Pulmonary artery endothelial cell (primary cell): ENCODE measurements around the gene ERI3. TPM values are rescaled to one million over a fixed set of nuclear protein-coding genes. Genes with fewer than 3 reads are reported as not detected.

Source experiments
- DNase-seq: peaks from one replicate; pipeline ENCODE4 v3.0.0-alpha.2; 2011; ENCODE audit warnings: low read depth, low spot score
- total RNA-seq: library from RNA; depleted of rRNA; stranded (reverse); fragments of >200 nt; gene quantifications from 2 replicates; pipeline ENCODE4 v1.2.3, GENCODE V29; 2014

Gene ERI3
- total RNA-seq, 1 donor from 2014 or later: 43.9 TPM

DNA sequence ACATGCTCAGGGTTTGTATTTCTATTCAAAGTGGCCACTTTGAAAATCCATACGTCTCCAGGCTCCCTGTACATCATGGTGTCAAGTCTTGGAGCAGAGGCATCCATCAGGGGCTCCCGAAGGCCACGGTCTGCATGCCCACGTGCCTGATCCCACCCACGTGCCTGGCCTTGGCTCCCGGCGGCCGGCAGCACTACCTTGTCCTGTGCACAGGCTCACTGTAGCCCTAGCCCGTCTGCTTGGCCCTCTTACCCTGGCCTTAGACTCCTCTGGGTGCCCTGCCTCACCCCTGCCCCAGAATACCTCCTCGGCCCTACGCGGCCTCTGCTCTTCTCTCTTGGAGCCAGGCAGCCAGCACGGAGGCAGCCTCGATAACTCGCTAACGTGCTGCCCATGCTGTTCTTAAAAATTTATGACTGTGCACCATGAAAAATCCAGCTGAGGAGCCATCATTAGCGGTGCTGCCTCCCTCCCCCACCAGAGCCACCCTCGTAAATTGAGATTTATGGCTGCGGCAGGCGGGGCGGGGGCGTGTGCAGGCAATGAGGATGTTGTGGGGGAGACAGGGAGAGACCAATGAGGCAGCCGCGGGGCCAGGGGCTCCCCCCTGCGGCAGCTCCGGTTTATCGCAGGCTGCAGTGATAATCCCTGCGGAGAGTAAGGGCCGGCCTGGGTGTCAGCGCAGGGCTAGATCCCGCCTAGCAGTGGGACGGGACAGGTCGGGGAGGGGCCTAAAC, 117.2 kb downstream of the ERI3 start:
- no peak for DNase-seq

DNA sequence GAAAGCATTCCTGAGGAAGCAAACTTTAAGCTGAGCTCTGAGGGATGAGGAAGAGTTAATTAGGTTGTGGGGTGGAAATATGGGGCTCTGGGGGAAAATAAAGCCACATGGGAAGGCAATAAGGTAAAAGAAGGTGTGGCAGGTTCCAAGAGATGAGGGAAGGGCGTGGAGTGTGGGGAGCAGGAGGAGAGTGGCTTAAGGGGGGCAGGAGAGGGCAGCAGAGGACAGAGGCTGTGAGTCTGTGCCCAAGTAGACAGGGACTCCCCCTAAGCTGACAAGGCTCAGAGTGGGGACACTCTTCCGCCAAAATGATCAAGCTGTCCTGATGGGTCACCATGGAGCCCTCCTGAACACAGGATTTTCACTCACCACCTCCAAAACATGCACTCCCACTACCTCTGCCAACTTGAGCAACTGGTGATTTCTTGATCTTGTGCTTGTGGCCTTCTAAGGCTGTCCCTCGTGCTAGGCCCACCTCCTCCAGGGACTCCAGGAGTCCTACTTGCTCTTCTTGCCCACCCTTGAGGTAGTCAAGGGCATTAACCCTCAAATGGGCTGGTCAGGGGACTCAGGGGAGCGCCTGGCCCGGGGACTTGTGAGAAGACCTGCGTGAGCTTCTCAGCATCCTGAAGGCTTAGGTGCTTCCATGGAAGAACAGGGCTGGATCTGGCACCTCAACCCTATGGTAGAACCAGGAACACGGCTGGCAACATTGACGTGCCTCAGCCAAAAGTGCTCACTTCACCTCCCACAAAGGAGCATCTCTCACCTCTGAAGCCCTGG, 118.4 kb downstream of the ERI3 start:
- no peak for DNase-seq

DNA sequence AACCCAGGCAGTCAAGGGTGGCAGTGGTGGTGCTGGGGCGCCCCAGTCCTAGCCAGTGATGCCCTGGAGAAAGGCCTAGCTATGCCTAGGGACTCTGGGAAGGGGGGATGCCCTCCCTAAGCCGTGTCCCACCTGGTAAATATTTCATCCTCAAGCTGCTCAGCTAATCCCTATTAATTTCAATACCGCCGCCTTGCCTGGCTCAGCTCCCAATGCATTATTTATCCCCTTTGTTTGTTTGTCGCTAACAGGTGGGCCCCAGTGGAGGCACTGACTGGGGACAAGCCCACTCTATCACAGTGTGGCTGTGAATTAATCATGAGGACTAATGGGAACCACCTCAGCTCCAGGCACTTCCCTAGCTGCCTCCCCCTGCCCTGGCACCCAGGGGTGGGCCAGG, 119.2 kb downstream of the ERI3 start:
- DNase-seq: no peak

DNA sequence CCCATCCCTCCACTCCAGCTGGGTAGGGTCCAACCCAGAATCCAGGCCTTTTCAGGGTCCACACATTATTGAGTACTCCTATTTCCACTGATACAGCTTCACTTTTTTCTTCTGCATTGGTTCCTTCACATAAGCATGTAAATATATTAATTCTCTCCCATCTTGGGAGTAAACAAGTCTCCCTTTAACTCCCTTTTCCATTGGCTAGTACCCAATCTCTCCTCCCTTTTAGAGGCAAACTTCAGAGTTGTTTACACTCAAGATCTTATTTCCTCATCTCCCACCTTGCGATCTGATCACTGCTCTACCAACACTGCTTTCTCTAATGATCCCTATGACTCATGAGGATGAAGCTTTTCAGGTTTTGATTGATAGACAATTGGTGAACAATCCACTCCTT, 121.5 kb downstream of the ERI3 start:
- no peak for DNase-seq

DNA sequence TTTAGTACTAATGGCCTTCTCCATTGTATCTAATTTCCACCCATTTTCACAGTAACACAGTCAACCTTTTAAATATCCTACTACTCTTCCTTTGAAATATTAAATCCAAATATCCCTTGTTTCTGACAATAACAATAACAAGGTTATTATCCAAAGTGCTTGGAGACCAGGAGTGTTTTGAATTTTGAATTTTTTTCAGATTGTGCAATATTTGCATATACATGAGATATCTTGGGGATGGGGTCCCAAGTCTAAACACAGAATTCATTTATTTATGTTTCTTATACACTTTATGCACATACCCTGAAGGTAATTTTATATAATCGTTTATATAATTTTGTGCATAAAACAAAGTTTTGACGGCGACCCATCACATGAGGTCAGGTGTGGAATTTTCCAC, 124.3 kb downstream of the ERI3 start:
- DNase-seq: no peak

DNA sequence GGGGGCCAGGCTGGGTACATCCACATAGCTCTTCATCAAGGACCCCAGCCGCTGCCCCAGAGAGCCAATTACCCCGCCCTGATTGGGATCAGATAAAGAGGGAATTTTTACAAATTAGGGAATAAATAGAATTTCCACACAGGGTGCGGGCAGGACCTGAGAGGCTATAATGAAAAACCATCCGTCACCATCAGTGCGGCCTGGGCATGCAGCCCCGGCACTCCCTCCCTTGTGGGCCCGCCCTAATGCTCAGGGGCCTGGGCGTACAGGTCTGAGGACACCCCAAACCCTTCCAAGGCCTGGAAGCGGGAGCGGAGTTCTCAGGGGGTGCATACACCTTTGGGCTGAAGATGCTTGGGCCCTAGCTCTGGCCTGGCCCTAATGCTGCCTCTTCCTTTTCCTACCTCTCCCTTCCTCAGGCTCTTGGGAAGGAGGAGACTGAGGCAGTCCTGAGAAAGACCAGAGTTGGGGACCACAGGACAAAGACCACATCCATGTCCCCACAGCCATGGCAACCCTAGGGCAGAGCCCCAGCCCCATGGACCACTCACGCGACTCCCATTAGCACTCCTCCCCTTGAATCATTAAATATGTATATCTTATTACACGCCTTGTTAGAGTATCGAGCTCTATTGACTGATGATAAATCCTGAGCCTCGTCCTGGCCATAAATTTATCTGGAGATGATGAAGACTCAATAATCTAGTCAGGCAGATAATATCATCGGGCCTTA, 125.5 kb downstream of the ERI3 start:
- no peak for DNase-seq

DNA sequence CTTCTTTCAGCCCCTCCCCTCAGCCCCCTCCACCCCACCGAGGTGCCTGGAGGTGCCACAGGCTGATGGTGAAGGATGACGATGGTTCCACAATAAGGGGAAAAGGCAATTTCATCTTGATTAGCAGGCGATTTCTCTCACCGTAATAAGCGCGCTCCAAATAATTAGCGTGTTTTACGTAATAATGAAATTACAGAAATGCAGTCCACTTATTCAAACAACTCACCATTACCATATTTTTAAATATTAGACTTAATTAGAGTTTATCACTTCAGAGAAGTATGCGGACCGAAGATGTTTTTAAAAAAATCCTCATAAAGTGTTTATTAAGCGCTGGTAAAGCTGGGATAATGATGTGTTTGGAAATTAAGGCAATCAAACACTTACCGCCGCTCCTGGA, 126.8 kb downstream of the ERI3 start:
- no peak for DNase-seq

DNA sequence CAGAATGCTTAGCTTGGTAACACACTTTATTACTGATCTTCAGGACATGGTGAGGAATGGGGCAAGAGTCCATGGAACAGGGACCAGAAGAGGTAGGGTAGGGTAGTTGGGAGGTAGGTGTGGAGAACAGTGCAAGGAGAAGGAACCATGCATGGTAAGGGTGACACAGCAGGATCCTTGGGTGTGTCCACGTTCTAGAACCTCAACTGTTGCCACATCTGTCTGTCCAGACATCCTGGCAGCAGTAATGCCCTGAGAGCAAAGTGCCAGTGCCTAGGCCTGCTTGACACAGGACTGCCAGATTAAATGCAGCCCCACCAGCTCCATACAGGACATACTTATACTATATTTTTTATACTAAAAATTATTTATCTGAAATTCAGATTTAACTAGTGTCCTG, 127.8 kb downstream of the ERI3 start:
- DNase-seq: no peak

DNA sequence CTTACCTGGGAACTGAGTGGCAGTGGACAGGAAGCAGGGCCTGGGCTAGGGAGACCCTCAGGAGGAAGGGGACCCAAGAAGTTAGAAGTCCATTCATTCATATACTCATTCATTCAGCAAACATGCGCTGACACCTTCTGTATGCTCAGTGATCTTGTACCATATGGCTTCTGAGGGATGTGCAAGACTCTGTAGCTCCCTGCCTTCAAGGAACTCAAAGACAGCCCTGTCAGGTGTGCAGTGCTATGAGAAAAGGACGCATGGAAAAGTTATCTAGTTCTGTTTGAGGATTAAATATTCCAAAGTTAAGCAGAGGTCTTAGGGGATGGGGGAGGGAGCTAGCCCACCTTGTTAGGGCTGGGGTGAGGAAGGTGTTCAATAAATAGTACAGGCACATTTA, 129.3 kb downstream of the ERI3 start:
- DNase-seq: no peak

DNA sequence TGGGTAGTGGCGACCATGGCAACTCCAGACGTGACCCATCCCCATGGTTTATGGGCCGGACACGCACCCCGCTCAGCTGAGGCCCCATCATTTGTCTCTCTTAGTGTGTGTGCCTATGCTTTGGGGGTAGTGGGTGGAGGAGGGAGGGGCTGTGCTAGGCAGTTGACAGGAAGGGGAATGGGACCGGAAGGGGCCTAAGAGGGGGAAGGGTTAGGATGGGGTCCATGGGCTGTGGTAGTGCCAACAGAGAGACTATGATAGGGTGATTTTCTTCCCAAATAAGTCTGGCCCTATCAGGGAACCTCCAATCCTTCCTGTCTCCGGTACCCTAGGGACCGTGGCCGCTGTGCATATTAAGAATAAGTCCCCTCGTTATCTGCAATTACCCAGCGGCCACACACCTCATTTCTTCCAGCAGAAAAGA, 131.9 kb downstream of the ERI3 start:
- DNase-seq: no peak

DNA sequence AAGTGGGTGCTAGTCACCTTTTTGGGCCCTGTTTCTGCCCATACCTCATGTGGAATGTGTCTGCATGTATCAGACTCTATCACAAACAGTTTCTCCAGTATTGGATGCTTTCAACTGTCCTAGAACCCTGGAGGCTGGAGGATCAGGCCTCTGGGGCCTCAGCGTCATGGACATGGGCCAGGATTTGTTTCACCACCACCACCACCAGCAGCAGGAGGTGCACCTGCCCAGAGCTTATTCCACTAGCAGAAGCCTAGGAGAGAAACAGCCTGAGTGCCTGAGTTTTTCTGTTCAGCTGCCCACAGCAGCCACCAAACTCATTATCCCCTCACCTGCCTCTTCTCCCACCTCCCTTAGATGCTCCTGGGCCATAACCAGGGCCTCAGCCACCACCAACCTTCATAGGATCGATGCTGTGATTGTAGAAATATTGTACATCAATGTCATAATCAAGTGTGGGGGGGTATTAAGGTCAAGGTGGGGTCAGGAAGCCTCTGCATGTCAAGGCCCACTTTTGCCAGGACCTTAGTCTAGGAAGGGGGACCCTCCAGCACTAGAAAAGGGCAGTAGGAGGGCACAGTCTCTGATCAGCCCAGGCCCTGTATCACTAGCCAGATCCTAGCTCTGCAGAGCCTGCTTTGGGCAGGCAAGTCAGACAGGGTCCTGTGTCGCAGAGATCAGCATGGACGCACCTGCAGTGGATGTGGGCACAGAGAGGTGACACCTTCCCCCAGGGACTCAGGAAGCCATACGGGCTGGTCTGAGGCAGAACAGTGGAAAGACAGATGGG, 132.5 kb downstream of the ERI3 start:
- DNase-seq: no peak

DNA sequence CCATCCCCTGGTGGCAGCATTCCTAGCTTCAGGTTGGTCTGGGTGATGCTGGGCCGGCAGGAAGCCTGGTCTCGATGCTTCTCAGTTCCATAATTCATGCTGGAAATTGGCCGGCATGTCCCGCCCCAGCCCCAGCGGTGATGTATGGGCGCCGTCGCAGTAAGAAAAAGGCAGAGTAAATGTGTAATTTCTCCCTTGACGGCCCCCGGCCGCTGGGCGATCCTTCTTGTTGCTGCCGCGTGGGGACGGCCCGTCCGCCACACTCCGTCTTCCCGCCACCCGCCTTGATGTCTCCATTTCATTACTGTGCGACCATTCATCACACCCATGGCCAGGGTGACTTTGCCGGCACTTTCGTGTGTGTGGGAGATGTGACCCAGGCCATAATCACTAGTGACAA, 133.3 kb downstream of the ERI3 start:
- no peak for DNase-seq

DNA sequence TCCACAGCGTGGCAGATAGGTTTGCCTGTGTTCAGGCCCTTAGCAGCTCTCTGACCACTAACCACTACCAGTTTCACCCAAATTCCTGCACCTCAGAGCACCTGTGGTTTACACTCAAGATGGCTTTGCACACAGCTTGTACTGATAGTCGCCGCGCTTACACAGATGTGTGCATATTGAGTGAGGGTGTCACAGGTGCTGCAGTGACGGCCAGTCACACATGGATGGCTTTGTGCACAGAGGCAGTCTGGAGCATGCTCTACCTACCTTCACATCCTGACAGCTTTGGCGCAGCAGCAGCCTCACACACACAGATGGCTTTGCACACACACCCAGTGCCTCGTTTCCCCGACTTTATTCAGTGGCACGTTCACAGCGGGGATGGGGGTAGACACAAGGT, 134.3 kb downstream of the ERI3 start:
- no peak for DNase-seq

DNA sequence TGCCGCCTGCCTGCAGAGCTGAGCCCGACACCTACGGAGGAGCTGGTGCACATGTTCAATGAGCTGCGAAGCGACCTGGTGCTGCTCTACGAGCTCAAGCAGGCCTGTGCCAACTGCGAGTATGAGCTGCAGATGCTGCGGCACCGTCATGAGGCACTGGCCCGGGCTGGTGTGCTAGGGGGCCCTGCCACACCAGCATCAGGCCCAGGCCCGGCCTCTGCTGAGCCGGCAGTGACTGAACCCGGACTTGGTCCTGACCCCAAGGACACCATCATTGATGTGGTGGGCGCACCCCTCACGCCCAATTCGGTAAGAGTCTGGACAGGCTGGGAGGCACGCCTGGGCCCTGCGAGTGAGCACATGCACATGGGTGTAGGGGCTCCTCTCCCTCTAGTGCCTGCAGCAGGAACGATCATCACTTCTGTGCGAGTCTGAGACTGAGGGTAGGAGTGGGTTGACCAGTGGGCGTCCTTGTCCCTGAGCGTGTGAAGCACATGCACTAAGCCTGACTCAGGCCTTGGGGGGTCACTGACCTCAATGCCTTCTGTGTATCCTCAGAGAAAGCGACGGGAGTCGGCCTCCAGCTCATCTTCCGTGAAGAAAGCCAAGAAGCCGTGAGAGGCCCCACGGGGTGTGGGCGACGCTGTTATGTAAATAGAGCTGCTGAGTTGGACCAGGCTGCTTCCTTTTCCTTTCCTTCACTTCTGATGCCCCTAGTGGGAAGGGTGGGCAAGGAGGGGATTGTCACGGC, 134.9 kb downstream of the ERI3 start:
- no peak for DNase-seq

DNA sequence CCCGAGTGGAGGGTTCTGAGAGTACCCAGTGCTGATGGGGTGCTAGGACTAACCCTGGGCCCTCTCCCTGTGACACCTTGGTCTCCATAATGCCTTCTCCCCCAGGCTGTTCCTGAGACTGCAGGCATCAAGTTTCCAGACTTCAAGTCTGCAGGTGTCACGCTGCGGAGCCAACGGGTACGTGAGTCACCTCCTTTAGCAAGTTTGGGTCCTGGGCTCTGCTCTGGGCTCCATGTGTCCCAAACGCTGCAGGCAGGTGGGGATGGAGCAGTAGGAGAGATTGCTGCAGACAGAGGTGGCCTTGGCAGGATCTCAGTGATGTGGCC, 135.8 kb downstream of the ERI3 start:
- no peak for DNase-seq

DNA sequence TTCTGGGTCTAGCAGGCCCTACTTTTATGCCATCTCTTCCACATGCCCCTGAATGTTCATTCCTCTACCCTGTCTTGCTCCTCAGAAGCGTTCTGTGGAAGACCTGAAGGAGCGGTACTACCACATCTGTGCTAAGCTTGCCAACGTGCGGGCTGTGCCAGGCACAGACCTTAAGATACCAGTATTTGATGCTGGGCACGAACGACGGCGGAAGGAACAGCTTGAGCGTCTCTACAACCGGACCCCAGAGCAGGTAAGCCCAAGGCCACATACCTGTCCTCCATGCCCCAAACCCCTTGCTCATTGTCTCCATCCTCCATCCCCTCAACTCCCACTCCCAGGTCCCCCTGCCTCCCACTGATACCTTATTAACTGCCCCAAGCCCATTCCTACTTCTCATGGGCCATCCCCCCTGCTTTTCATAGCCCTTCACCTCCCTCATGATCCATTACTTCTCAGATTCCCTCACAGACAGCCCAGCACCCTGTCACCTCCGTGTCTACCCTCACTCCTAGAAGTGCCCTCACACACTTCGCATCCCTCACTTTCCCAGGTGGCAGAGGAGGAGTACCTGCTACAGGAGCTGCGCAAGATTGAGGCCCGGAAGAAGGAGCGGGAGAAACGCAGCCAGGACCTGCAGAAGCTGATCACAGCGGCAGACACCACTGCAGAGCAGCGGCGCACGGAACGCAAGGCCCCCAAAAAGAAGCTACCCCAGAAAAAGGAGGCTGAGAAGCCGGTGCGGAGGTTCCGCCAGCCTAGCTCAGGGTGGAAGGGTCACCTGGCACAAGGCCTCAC, 136.4 kb downstream of the ERI3 start:
- DNase-seq: no peak

DNA sequence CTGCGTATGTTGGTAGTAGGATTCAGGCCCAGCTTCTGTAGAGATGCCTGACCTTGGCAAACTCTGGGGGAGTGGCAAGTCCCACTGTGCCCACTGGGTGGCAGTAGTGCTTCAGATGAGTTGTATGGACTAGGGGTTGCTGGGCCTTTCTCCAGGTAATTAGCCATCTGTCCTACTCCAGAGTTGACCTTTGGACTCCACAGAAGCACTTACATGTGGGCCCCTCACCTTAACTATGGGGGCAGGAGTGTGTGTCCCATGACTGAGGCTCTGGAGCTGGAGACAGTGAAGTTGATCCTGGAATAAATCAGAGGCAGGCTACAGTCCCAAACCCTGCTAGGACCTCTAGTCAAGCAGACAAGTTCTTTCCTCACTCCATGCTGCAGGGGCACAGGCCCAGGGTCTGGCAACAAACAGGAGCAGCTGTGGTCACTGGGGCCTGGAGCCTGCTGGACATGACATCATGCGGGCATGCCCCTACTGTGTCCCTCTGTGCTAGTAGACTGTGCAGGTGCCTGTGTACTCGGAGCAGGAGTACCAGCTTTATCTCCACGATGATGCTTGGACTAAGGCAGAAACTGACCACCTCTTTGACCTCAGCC, 137.1 kb downstream of the ERI3 start:
- DNase-seq: no peak

DNA sequence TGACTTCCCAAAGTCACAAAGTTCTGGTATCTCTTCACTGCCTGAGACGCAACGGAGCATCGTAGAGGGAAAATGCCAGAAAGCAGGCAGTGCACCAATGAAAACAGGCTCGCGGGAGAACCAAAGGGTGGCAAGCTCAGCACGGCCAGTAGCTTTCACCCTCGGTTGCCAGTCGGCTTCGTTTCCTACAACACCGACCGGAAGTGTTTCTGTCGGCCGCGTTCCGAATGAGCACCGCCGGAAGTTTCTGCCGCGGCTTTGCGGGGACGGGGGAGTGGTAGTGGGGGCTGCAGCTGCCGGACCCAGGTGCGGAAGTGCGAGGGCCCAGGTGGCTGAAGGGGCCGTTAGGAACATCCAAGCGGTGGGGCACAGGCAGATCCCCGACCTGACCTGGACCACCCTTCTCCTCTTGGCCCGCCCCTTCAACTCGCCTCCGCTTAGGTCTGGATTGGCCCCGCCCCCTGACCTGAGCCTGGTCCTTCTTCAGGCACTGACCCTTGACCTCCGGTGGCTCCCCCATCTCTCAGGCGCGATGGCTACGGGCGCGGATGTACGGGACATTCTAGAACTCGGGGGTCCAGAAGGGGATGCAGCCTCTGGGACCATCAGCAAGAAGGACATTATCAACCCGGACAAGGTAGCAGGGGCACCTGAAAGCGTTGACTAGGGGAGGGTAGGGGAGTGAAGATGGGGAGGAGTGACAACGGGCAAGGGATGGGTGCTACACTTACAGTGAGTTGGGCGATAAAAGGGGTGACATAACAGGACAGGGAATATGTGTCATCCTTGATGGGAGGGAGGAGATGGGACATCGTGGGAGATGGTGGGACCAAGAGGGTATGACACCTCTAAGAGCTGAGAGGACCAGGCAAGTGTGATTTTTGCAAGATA, 141.6 kb downstream of the ERI3 start, which contains the start of gene DMAP1:
TSS of gene DMAP1 (plus strand) at position 250 of the 891 bp plus-strand sequence. CDS start at position 533, 283 bp downstream.
- peak; percentile 54 for DNase-seq
